GM21367 (cell line): Measurements from ENCODE around the gene FMNL2.

Source experiments
- ATAC-seq: cut with Tn5 transposase; IDR thresholded peaks from one replicate; pipeline ENCODE4 v1.9.1; 2021; ENCODE audit not compliant: unreplicated experiment

The FMNL2 gene

GRCh38 chr2:152602750-152603149 lies 267.8 kb downstream of the FMNL2 start:
- ATAC-seq = no peak

- no peak for ATAC-seq
These were observed 268.2 kb downstream of the FMNL2 start for GRCh38 chr2:152603166-152603565.

DNA sequence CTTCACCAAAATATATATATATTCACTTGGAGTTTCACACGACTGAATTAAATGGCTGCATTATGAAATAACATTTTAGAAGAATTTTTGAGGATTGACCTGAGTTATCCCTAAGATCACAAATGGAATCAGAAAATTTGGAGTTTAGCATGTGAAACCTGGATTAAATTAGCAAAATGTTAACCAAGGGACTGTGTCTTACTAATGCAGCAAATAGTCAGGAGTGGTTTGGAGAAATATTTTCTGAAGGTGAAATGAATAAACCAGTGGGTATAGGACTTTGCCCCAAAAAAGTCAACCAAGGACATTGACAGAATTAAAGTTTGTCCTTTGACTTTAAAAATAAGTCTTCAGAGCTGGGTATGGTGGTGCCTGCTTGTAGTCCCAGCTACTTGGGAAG lies 271.1 kb downstream of the FMNL2 start:
- ATAC-seq = no peak

GRCh38 chr2:152606941-152607340 lies 272.0 kb downstream of the FMNL2 start:
- ATAC-seq = no peak

- no peak for ATAC-seq
These were observed 272.9 kb downstream of the FMNL2 start for GRCh38 chr2:152607793-152608300.

DNA sequence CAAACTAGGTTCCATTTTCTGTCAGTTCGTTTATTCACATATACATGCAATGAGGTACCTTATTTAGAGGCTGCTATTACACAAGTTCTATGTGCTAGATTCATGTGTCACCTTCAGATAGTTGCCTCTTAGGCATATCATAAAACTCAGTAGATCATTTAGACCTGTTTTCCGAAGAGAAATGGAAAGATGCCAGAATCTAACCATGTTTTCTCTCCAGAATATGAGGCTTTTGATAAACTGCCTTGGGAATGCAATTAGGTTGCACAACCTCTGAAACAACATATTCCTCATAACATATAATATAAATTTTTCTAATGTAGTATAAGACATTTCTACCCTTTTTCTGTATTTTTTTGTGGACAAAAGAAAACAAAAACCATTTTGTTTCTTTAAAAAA lies 274.2 kb downstream of the FMNL2 start:
- ATAC-seq = no peak

- no peak for ATAC-seq
These were observed 274.7 kb downstream of the FMNL2 start for GRCh38 chr2:152609699-152610098.

GRCh38 chr2:152611458-152612231 lies 276.7 kb downstream of the FMNL2 start:
- peak; percentile 85 for ATAC-seq

GRCh38 chr2:152613235-152613634 lies 278.3 kb downstream of the FMNL2 start:
- no peak for ATAC-seq

GRCh38 chr2:152615177-152615576 lies 280.2 kb downstream of the FMNL2 start:
- no peak for ATAC-seq

DNA sequence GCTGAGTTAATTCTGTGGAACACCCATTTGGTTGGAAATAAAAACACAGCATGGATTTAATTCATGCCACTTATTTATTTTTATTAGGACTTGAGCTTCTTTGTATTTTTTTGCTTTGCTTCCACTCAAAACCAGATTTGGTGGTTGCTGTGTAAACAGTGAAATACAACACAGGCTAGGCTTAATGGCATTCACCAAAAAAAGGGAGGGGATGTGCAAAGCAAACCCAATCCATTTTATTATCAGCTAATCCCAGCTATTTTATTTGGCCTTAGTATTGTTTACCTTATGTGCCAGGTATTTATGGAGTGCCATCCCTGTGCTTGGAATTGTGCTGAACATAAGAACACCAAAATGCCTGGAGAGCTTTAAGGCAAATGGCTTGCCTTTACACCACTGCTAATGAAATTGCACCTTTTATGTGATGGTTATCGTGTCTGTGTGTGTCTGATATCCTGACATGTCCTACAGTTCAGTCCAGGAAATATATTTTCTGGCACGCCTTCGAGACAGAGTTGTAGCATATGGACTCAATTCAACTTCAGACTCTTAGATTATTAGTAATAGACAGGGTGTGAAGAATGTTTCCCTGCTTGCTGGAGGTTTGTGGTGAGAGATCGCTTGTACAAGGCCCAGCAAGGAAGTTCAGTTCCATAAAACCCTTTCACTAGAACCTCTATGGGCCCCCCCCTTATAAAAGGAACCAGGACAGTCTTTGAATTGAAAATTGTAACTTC lies 282.6 kb downstream of the FMNL2 start:
- ATAC-seq = no peak

- no peak for ATAC-seq
These were observed 283.2 kb downstream of the FMNL2 start for GRCh38 chr2:152618193-152618564.

DNA sequence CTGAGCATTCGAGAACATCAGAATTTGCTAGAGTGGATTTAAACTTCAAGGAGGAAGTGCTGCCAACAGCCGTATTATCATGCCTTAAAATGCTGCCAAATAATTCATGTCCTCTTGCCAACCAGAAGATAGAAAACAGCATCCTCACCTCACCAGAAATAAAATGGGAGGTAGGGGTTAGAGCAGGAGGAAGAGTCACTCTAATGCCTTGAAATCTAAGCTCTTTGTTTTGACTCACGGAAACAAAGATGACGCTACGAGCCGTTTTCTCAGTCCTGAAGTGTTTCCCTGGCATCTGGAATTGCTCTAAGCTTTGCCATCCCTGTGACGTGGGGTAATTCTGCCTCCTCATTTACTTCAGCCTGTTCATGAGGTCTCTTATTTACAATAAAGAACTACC lies 285.2 kb downstream of the FMNL2 start:
- ATAC-seq = no peak

DNA sequence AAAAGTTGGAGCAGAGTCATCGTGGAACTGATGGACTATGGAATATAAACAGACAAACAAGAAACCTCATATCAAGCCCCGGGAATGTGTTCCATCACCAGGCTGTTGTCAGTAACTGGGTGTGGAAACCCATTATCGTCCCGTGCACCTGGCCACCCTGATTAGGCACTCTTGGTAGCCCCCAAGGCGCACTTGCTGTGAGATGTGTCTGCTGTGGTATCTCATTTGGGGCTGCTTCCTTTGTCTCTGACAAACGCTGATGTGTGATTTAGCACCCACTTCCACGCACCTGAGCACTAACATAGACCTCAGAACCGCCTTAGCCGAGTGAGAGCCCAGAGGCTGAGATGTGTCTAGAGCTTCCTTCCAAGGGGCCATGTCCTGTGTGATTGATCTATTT lies 286.0 kb downstream of the FMNL2 start:
- ATAC-seq = no peak

- no peak for ATAC-seq
These were observed 287.2 kb downstream of the FMNL2 start for GRCh38 chr2:152622219-152622618.

- ATAC-seq = no peak
These were observed 288.2 kb downstream of the FMNL2 start for GRCh38 chr2:152623076-152623740.

GRCh38 chr2:152623775-152624174 lies 288.8 kb downstream of the FMNL2 start:
- ATAC-seq = no peak

DNA sequence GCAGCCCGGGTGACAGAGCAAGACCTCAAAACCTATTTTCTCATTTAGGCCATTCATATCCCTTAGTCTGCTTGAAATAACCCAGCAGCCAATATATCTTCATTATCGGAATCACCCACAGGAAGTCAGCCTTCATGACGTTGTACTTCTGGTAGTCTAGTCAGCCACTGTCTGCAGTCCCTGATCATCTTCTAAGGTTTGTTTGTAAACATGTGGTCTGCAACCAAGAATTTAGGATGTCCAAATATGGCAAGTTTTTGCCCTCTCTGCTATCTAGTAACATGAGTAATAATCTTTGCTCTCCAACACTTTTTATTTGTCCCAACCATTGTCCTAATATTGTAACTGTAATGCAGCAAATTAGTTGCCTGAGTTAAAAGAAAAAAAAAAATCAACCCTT lies 289.8 kb downstream of the FMNL2 start:
- ATAC-seq = no peak

- ATAC-seq = no peak
These were observed 292.0 kb downstream of the FMNL2 start for GRCh38 chr2:152626911-152627339.

DNA sequence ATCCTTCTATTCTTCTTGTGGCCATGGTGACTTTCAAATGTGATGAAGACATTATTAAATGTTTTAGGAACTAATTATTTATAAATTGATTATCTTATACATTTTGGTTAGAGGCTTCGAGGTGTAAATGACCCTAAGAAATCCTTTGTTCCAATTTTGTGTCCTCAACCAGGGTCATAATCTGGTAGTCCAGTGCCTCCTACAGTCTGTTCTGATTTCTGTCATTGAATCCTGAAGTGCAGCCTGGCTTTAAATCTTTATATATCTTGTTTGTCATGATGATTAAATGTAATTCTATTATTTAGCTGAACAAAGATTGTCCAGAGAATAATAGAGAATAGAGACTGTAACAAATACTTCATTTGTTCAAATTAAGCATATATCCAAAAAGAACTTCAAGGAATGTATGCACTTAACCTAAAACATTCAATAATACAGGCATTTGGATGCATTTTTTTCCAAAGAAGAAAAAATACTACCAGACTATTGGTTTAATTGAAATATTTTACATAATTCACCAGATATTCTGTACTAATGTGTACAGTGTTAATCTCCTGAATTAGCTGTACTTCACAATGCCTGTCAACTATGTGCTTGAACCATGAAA lies 292.5 kb downstream of the FMNL2 start:
- ATAC-seq = no peak

- no peak for ATAC-seq
These were observed 294.2 kb downstream of the FMNL2 start for GRCh38 chr2:152629202-152629601.
